K562 (cell line): ENCODE data around the gene MRPL48. TPM values are rescaled to one million over a fixed set of nuclear protein-coding genes. Genes with fewer than 3 reads are reported as not detected.

ENCODE experiments used
- ATAC-seq: fragments of 200-7000 bp; cut with Tn5 transposase; 3 replicates; pipeline ENCODE4 v1.9.1; 2020; ENCODE audit warnings: moderate library complexity
- BruUV-seq: library from RNA; stranded (reverse); fragments of 400-500 nt; replicated peaks from 2 replicates; lab custom pipeline; 2021; lab: Mats Ljungman, UMichigan
- CTCF ChIA-PET: fragments of 300-600 bp; formaldehyde crosslinking; extraction: SDS; loops from one replicate; lab custom pipeline; 2021; ENCODE audit warnings: low intra/inter-chr PET ratio; lab: Yijun Ruan, JAX
- POLR2A ChIA-PET: fragments of 300-600, 350-650 bp; sonication (Branson Sonifier 250); formaldehyde crosslinking; extraction: SDS; loops from one replicate; lab custom pipeline; 2021; ENCODE audit warnings: antibody characterized with exemption, inconsistent platforms; lab: Yijun Ruan, JAX
- DNase-seq, 4 experiments: peaks; one replicate each; pipeline versions ENCODE4 v3.0.0 to v3.0.0-alpha.2; 2011 to 2018; ENCODE audit warnings: low spot score in 3 of 4, mixed read lengths in 3 of 4; ENCODE audit errors: extremely low read depth in 1 of 4
- FAIRE-seq: peaks from 2 replicates; lab custom pipeline; 2011; peaks lifted over from hg19 to GRCh38; lab: Jason Lieb, UNC
- H2AFZ ChIP-seq: 2 replicates; pipeline ENCODE4 v1.6.0; 2011; ENCODE audit warnings: low read depth, low read length, control low read depth, inconsistent platforms
- H3K27ac ChIP-seq: fragments of 200-600 bp; 3 replicates; pipeline ENCODE4 v1.8.0; 2011; ENCODE audit warnings: low read depth, mild to moderate bottlenecking, control low read depth, inconsistent platforms, low read length, moderate library complexity, mixed read lengths; ENCODE audit errors: extremely low read depth
- H3K27me3 ChIP-seq, 2 experiments: fragments of 300-600 bp in 1 of 2; 2 replicates in 1 of 2; 3 replicates in 1 of 2; pipeline versions ENCODE4 v1.6.0 to v1.8.0; 2011; ENCODE audit warnings: inconsistent platforms in 2 of 2, low read length in 2 of 2, mild to moderate bottlenecking in 1 of 2, mixed read lengths in 1 of 2, moderate library complexity in 1 of 2; ENCODE audit not compliant: control insufficient read depth in 2 of 2, insufficient read depth in 2 of 2
- H3K36me3 ChIP-seq: fragments of 300-600 bp; 3 replicates; pipeline ENCODE4 v1.8.0; 2011; ENCODE audit warnings: mild to moderate bottlenecking, low read length, inconsistent platforms; ENCODE audit not compliant: control insufficient read depth, insufficient read depth
- H3K4me1 ChIP-seq, 2 experiments: fragments of 200-600 bp in 1 of 2; replicated peaks in 1 of 2; 2 replicates in 1 of 2; 3 replicates in 1 of 2; pipeline versions ENCODE4 v1.5.1 to v1.8.0; 2011; ENCODE audit warnings: inconsistent platforms in 2 of 2, low read length in 2 of 2, mild to moderate bottlenecking in 1 of 2, mixed read lengths in 1 of 2, moderate library complexity in 1 of 2; ENCODE audit not compliant: control insufficient read depth in 2 of 2, insufficient read depth in 2 of 2
- H3K4me2 ChIP-seq: 2 replicates; pipeline ENCODE4 v1.6.1; 2011; ENCODE audit warnings: low read length, control low read depth, inconsistent platforms, mixed read lengths; ENCODE audit not compliant: insufficient read depth
- H3K4me3 ChIP-seq: fragments of 200-600 bp; sonication (generic), shearing (Covaris generic); 2 replicates; pipeline ENCODE4 v1.5.1; 2016; ENCODE audit warnings: control low read depth, inconsistent platforms
- H3K79me2 ChIP-seq: fragments of 200-600 bp; 3 replicates; pipeline ENCODE4 v1.8.0; 2011; ENCODE audit warnings: low read length, inconsistent platforms; ENCODE audit not compliant: control insufficient read depth, insufficient read depth
- H3K9ac ChIP-seq, 2 experiments: 2 replicates each; pipeline versions ENCODE4 v1.6.0 to v1.6.1; 2011; ENCODE audit warnings: low read depth in 2 of 2, low read length in 2 of 2, control low read depth in 1 of 2, inconsistent platforms in 1 of 2, mild to moderate bottlenecking in 1 of 2, mixed read lengths in 1 of 2; ENCODE audit not compliant: insufficient read depth in 1 of 2
- H3K9me1 ChIP-seq: one replicate; pipeline ENCODE4 v1.6.0; 2011; ENCODE audit warnings: inconsistent platforms, mild to moderate bottlenecking, low read length, moderate library complexity; ENCODE audit not compliant: control insufficient read depth, insufficient read depth
- H3K9me3 ChIP-seq: replicated peaks from 2 replicates; pipeline ENCODE4 v1.5.1; 2011; ENCODE audit warnings: low read depth, low read length, inconsistent platforms; ENCODE audit not compliant: control insufficient read depth, insufficient read depth
- H4K20me1 ChIP-seq: replicated peaks from 2 replicates; pipeline ENCODE4 v1.6.1; 2011; ENCODE audit warnings: low read length, inconsistent platforms, mixed read lengths; ENCODE audit not compliant: control insufficient read depth, insufficient read depth
- ASH1L ChIP-seq: fragments of 450-650 bp; IDR thresholded peaks from 2 replicates; pipeline ENCODE4 v1.6.1; 2018; ENCODE audit warnings: borderline replicate concordance, mild to moderate bottlenecking, low read depth; ENCODE audit not compliant: partially characterized antibody
- C11orf30 ChIP-seq: fragments of 450-650 bp; IDR thresholded peaks from 2 replicates; pipeline ENCODE4 v1.6.1; 2016; ENCODE audit warnings: low read depth, mild to moderate bottlenecking
- CREB1 ChIP-seq, 2 experiments: sonication (generic) in 1 of 2; formaldehyde crosslinking in 1 of 2; IDR thresholded peaks; 2 replicates each; pipeline versions ENCODE4 v1.6.1 to v1.8.0; 2012 to 2022; ENCODE audit warnings: inconsistent platforms in 1 of 2, mild to moderate bottlenecking in 1 of 2, missing genetic modification reagents in 1 of 2, moderate library complexity in 1 of 2
- MAFF ChIP-seq: IDR thresholded peaks from 2 replicates; pipeline ENCODE4 v1.6.1; 2012; ENCODE audit warnings: low read length, improper control_type of control experiment
- MAFG ChIP-seq: fragments of 450-650 bp; conservative IDR thresholded peaks from 2 replicates; pipeline ENCODE4 v1.6.1; 2016; ENCODE audit warnings: missing genetic modification characterization, missing compliant biosample characterization
- POLR2A ChIP-seq: fragments of 450-650 bp; conservative IDR thresholded peaks from 2 replicates; pipeline ENCODE4 v1.6.1; 2016
- POU5F1 ChIP-seq: fragments of 150-350 bp; IDR thresholded peaks from 2 replicates; pipeline ENCODE4 v1.6.1; 2014; ENCODE audit warnings: borderline replicate concordance, low read length, low read depth, mild to moderate bottlenecking; ENCODE audit not compliant: partially characterized antibody
- XRCC5 ChIP-seq: fragments of 200-400 bp; formaldehyde crosslinking; IDR thresholded peaks from 2 replicates; pipeline ENCODE4 v1.6.1; 2017; ENCODE audit warnings: low read depth, mild to moderate bottlenecking, low read length
- YBX1 ChIP-seq: fragments of 450-650 bp; IDR thresholded peaks from 2 replicates; pipeline ENCODE4 v1.7.1; 2016; ENCODE audit warnings: mild to moderate bottlenecking
- ZNF12 ChIP-seq: sonication (generic); formaldehyde crosslinking; IDR thresholded peaks from 2 replicates; pipeline ENCODE4 v1.4.0; 2020; ENCODE audit warnings: mild to moderate bottlenecking, missing genetic modification reagents
- ZNF121 ChIP-seq: sonication (generic); formaldehyde crosslinking; conservative IDR thresholded peaks from 2 replicates; pipeline ENCODE4 v1.8.0; 2022; ENCODE audit warnings: missing genetic modification reagents
- WGBS: fragments of 100-300 bp; shearing (Covaris generic); methylation state at CpG from one replicate; pipeline ENCODE4 v1.1.6; 2016; ENCODE audit warnings: low coverage, mixed read lengths; ENCODE audit not compliant: insufficient coverage; ENCODE audit errors: missing lambda C conversion rate; 5-methylcytosine and 5-hydroxymethylcytosine counted together
- in situ Hi-C: fragments of 300-500 bp; cut with MboI; formaldehyde crosslinking; loops from 4 replicates; pipeline ENCODE4 v1.15.0; 2018; ENCODE audit warnings: inconsistent platforms, mixed read lengths
- intact Hi-C: fragments of 100-400 bp; cut with micrococcal nuclease; formaldehyde crosslinking; loops from 2 replicates; pipeline ENCODE4 v1.14.2; 2022
- polyA plus RNA-seq, 8 experiments: library from polyadenylated mRNA; depleted of rRNA in 4 of 8; stranded (reverse) in 5 of 8; unstranded in 3 of 8; fragments of >200 nt; fragmentation: Nextera tagmentation in 2 of 8; fragmentation: Illumina TruSeq in 1 of 8; extraction: Ambion mirVana in 2 of 8; extraction: Trizol in 1 of 8; gene quantifications; 2 replicates each; pipeline versions ENCODE4 v1.2.1 to v1.2.3, GENCODE V29; 2011 to 2014; ENCODE audit warnings: inconsistent platforms in 1 of 8, missing spikeins in 1 of 8
- total RNA-seq, 7 experiments: library from RNA; depleted of rRNA in 6 of 7; stranded (reverse); fragments of >200 nt in 6 of 7; fragmentation: Illumina TruSeq in 2 of 7; extraction: Trizol in 2 of 7; gene quantifications; 2 replicates each; pipeline versions ENCODE4 v1.2.1 to v1.2.3, GENCODE V29; 2011 to 2021; ENCODE audit warnings: low replicate concordance in 1 of 7
- TF ChIP-seq, protein P1 (sequence below): fragments of 450-650 bp; formaldehyde crosslinking; IDR thresholded peaks from 2 replicates; pipeline ENCODE4 v1.4.0; 2022; ENCODE audit warnings: mild to moderate bottlenecking, moderate library complexity

MRPL48 gene
- total and polyA plus RNA-seq, 9 of the 15 experiments (the other 6 are each of a cell fraction or from before 2014, with no cell fraction given), result 66.0 to 237 (median 104) TPM

DNA sequence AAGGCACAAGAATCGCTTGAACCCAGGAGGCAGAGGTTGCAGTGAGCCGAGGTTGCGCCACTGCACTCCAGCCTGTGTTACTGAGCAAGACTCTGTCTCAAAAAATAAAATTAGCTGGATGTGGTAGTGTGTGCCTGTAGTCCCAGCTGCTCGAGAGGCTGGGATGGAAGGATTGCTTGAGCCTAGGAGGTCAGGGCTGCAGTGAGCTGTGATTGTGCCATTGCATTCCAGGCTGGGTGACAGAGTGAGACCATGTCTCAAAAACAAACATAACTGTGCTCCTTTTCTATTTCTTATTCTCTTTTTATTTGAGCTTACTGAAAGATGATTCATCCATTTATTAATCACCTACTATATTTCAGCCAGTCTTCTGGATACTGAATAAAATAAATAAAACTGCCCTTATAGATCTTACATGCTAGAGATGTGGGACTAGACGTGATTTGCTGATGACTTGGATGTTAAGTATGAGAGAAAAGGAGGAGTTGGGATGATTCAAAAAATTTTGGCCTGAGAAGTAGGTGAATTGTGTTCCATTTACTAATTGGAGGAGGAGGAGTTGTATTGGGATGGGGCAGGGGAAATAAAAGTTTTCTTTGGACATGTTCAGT is 107.2 kb downstream of the MRPL48 start (continued):
- no peak for TF ChIP-seq CREB1 (IDR thresholded peaks at IDR 0.05)
- no peak for TF ChIP-seq CREB1 (CRISPR knock-in tag; IDR thresholded peaks at IDR 0.05)

DNA sequence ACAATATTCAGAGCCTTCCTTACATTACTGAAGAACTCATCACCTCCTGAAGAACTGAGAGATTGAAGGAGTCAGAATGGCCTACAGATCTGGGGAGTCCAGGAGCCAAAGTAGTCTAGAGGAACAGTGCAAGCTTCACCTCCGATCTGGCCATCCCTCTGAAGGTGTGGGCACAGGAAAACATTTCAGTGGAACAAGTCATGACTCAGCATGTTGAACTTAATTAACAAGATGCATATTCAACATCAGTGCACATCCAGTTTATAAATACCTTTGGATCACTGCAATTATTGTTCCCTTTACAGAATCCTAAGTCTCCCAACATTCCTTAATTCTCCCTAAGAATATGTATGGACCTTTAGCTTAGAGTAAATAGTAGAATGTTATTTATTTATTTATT is 114.6 kb downstream of the MRPL48 start:
- DNase-seq (no peak), FAIRE-seq (no peak), ATAC-seq (no peak)
- H3K79me2 ChIP-seq, result no peaks in the 10 kb centered on the region
- intact Hi-C loops (no loop called here), in situ Hi-C loops (no loop called here)
- WGBS, result 71% methylated on average over 1 of the region's 1 CpG
- ChIA-PET POLR2A (no interaction called here), CTCF (no interaction called here)
- peaks cover 28% of the 10 kb centered on the region for H3K36me3 ChIP-seq
- H3K9ac ChIP-seq, result no peak overlapping the region; a peak in 1 of 4 replicates
- H3K9me1 ChIP-seq, result peaks cover 3% of the 10 kb centered on the region
- BruUV-seq, result no TSS peak
- no peaks in the 10 kb centered on the region; a peak in 2 of 5 replicates for H3K4me1 ChIP-seq
- H3K4me2 ChIP-seq, result no peak overlapping the region
- no peak overlapping the region for H2AFZ ChIP-seq
- no peak overlapping the region for H3K4me3 ChIP-seq
- H3K27ac ChIP-seq, result no peak overlapping the region
- no peaks in the 10 kb centered on the region for H3K27me3 ChIP-seq
- H3K9me3 ChIP-seq, result no peaks in the 10 kb centered on the region
- H4K20me1 ChIP-seq, result no peaks in the 10 kb centered on the region
- TF ChIP-seq C11orf30, result peak; percentile 83
- no peak for TF ChIP-seq ASH1L
- TF ChIP-seq MAFG (tag), result peak; percentile 85
- no peak for TF ChIP-seq POU5F1
- no peak for TF ChIP-seq XRCC5
- peak; percentile 63 for TF ChIP-seq MAFF
- TF ChIP-seq, protein P1, sequence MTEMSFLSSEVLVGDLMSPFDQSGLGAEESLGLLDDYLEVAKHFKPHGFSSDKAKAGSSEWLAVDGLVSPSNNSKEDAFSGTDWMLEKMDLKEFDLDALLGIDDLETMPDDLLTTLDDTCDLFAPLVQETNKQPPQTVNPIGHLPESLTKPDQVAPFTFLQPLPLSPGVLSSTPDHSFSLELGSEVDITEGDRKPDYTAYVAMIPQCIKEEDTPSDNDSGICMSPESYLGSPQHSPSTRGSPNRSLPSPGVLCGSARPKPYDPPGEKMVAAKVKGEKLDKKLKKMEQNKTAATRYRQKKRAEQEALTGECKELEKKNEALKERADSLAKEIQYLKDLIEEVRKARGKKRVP (CRISPR knock-in tag), result no peak
- TF ChIP-seq YBX1, result no peak
- no peak for TF ChIP-seq ZNF121 (CRISPR knock-in tag)
- TF ChIP-seq POLR2A, result no peak
- TF ChIP-seq ZNF12 (CRISPR knock-in tag), result no peak
